ENCODE results near the gene INPP5K.

Gene INPP5K

GRCh38 chr17:1485423-1486376, 30.7 kb downstream of the INPP5K start:
- no peak for DNase-seq (ENCODE audit: low spot score)

- DNase-seq (ENCODE audit: low spot score): no peak
Observed at GRCh38 chr17:1484676-1485422, 31.6 kb downstream of the INPP5K start.

GRCh38 chr17:1484060-1484535, 32.3 kb downstream of the INPP5K start:
- DNase-seq (ENCODE audit: low spot score): no peak

- no peak for DNase-seq (ENCODE audit: low spot score)
Observed at GRCh38 chr17:1482680-1483079, 33.7 kb downstream of the INPP5K start.

GRCh38 chr17:1481736-1482135, 34.7 kb downstream of the INPP5K start:
- DNase-seq (ENCODE audit: low spot score): no peak

- no peak for DNase-seq (ENCODE audit: low spot score)
Observed at GRCh38 chr17:1480747-1481465, 35.5 kb downstream of the INPP5K start.

- no peak for DNase-seq (ENCODE audit: low spot score)
Observed at GRCh38 chr17:1478418-1478817, 38.0 kb downstream of the INPP5K start.

GRCh38 chr17:1475321-1475854, 41.0 kb downstream of the INPP5K start:
- DNase-seq (ENCODE audit: low spot score): no peak

- no peak for DNase-seq (ENCODE audit: low spot score)
Observed at GRCh38 chr17:1474402-1475189, 41.8 kb downstream of the INPP5K start.

GRCh38 chr17:1473841-1474240, 42.6 kb downstream of the INPP5K start:
- no peak for DNase-seq (ENCODE audit: low spot score)

- DNase-seq (ENCODE audit: low spot score): no peak
Observed at GRCh38 chr17:1473170-1473569, 43.2 kb downstream of the INPP5K start.

GRCh38 chr17:1471911-1472821, 44.2 kb downstream of the INPP5K start:
- no peak for DNase-seq (ENCODE audit: low spot score)

GRCh38 chr17:1471490-1471889, 44.9 kb downstream of the INPP5K start:
- DNase-seq (ENCODE audit: low spot score): no peak

GRCh38 chr17:1470755-1471462, 45.5 kb downstream of the INPP5K start:
- DNase-seq (ENCODE audit: low spot score): no peak

GRCh38 chr17:1470071-1470754, 46.2 kb downstream of the INPP5K start:
- DNase-seq (ENCODE audit: low spot score): no peak

GRCh38 chr17:1469231-1469852, 47.1 kb downstream of the INPP5K start:
- no peak for DNase-seq (ENCODE audit: low spot score)

- no peak for DNase-seq (ENCODE audit: low spot score)
Observed at GRCh38 chr17:1467898-1468492, 48.4 kb downstream of the INPP5K start.

GRCh38 chr17:1467258-1467657, 49.2 kb downstream of the INPP5K start:
- no peak for DNase-seq (ENCODE audit: low spot score)

Measured in hematopoietic multipotent progenitor cell treated with erythropoietin and hydrocortisone succinate and interleukin-3 and kit ligand, for 15 days (in vitro differentiated cells).